Subcutaneous adipose tissue (tissue), 4 donors: ENCODE results near the gene LANCL2. TPM values are rescaled to one million over a fixed set of nuclear protein-coding genes. Genes with fewer than 3 reads are reported as not detected.

Experiments used
- total RNA-seq, 4 donors: library from RNA; depleted of rRNA; stranded (reverse); fragments of >200 nt; gene quantifications; one replicate each; pipeline ENCODE4 v1.1.0, GENCODE V29; 2016
- TF ChIP-seq, protein P1 (sequence below): fragments of 450-650 bp; IDR thresholded peaks from one replicate; pipeline ENCODE4 v1.5.1; 2016; ENCODE audit warnings: low read depth, mild to moderate bottlenecking, control low read depth, antibody characterized with exemption, moderate library complexity

LANCL2 gene
- total RNA-seq, 4 donors from 2014 or later: 6.1 to 11.1 (median 9.6) TPM

DNA sequence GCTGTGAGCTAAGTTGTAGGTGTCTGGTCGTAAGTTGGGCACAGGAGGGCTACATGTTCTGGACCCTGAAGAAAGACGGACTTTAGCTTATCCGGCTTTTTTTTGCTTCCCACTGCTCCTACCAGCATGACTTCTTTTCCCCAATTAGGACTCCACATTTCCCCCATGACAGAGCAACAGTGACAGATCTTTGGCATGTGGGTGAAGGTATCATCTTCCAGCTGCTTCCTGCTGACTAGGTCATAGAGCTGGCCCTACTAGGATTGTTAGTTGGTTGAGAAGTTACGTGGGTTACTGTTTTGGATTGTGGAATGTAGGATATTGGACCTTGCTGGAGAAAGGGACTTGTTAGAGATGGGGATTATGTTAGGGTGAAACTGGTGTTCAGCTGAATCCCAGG lies 21.4 kb downstream of the LANCL2 start:
- TF ChIP-seq, protein P1, sequence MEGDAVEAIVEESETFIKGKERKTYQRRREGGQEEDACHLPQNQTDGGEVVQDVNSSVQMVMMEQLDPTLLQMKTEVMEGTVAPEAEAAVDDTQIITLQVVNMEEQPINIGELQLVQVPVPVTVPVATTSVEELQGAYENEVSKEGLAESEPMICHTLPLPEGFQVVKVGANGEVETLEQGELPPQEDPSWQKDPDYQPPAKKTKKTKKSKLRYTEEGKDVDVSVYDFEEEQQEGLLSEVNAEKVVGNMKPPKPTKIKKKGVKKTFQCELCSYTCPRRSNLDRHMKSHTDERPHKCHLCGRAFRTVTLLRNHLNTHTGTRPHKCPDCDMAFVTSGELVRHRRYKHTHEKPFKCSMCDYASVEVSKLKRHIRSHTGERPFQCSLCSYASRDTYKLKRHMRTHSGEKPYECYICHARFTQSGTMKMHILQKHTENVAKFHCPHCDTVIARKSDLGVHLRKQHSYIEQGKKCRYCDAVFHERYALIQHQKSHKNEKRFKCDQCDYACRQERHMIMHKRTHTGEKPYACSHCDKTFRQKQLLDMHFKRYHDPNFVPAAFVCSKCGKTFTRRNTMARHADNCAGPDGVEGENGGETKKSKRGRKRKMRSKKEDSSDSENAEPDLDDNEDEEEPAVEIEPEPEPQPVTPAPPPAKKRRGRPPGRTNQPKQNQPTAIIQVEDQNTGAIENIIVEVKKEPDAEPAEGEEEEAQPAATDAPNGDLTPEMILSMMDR: no peak

DNA sequence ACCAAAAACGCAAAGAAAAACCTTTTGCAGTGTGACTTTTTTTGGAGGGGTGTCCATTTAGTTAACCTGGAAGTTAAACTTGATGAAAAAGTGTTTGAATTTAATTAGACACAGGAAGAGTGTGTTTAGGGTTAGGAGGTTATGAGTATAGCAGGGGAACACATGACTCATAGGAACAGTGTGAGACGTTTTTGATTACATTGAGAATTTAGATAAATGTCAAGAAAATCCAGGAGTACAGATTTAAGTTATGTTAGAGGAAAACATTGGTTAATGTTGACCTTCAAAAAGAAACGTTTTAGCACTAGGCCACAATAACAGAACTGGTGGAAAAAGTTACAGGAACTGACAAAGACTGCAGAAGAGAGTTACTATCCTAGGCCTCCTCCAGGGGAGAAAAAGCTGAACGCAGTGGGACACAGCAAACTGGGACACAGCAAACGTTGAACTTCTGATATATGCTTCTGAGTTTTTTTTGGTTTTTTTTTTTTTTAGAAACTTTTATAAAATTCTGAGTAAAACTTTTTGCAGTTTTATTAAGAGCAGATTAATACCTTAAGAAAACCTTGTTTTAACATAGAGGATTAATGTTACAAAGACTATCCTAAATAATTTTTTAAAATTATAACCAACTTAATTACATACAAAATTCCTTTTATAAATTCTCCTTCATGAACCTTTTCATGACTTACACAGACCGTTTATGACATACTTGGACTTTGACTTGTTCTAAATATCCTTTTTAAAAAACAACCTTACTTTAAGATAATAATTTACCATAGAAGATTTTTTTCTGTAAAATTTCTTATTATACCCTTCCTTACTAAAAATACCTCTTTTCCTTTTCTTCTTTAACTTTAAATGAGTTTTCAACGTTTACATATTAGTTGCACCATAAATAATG lies 22.2 kb downstream of the LANCL2 start:
- TF ChIP-seq, protein P1: no peak

DNA sequence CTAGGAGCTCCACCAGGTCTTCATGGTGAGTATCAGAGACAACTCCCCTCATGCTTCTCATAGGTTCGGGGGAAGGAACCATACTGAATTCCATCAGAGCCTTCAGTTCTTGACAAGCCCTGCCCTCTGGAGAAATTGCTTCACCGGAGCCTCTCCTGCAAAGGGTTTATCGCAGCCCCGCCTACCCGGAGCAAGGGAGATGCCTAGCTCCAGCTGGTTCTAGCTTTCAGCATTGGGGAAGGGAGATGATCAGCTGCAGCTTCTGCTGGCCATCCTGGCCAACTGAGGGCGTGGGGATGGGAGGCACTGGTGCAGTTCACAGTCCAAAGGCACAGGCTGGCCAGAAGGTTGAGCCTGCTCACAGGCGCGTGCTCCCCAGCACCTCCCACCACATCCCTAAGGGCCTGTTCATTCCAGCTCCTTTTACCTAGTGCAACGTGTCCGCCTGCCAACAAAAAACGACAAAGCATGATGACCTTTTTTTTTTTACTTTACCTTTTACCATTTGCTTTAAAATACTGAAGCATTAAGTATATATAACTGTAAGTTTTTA lies 31.2 kb downstream of the LANCL2 start:
- TF ChIP-seq, protein P1: no peak

DNA sequence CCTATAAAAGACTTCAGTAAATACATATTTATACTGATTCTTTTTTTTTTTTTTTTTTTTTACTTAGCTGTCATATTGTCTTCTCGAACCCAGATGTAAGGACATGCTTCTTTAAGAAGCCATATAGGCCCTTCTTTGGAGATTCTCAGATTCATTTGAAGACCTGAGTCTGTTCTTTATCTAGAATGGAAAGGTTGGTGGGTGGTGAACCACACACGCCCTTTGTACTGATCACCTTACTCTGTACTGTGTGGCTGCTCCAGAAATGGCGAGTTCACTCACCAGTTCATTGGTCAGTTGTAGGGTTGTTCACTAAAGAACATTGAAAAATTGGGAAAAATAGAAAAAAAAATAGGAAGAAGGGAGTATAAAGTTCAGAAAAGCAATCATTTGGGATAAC lies 32.5 kb downstream of the LANCL2 start:
- TF ChIP-seq, protein P1: no peak

DNA sequence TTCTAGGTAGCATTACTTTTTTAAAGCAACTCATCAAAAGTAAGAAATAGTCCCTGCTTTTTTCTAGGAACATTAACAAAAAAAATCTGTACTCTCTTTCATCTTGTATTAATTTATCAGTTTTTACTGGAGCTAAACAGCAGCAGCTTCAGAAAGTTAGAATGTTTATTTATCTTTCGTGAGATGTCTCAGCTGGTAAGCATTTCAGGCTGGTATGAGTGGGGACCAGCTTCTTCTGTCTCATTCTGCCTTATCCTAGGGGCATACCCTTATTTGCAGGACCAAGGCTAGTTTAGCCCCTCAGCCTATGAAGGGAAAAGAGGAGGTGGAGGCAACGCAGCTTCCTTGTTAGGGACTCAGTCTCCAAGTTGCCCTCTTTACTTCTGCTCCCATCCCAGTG lies 35.1 kb downstream of the LANCL2 start:
- TF ChIP-seq, protein P1: no peak

DNA sequence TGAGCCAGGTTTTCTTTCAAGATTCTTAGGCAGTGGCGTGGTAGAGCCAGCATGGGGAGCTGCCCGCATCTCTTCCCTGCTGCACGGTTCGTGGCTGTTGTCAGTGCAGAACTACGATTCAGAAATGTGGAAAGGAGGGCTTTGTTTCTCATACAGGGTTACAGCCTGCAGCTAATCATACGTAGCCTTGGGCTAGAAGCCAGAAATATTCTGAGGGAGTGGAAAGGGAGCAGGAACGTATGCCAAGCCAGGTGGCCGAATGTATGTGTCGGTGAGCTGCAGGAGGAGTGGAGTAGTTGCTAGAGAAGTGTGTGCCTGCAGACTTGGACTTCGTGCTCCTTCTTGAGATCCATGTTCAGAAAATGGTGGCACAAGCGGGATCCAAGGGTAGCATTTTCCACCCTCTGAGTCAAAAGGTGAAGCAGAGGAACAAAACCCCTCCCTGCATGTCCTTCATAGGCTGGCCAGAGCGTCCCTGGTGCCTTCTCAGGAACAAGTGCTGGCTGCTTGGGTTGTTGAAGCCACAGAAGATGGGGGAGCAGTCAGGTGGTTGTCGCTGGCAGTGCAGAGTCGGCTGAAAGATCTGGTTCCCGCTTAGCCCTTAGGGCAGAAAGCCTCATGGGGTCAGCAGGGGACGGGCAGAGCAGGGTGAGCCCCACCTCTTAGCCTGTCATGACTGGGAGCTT lies 40.9 kb downstream of the LANCL2 start:
- TF ChIP-seq, protein P1: no peak
